Kidney tubule cell (primary cell): ENCODE measurements around the gene ZNHIT1.

Source experiments
- DNase-seq: peaks from one replicate; pipeline ENCODE4 v3.0.0-alpha.2; 2018; ENCODE audit warnings: low spot score

Gene ZNHIT1

DNA sequence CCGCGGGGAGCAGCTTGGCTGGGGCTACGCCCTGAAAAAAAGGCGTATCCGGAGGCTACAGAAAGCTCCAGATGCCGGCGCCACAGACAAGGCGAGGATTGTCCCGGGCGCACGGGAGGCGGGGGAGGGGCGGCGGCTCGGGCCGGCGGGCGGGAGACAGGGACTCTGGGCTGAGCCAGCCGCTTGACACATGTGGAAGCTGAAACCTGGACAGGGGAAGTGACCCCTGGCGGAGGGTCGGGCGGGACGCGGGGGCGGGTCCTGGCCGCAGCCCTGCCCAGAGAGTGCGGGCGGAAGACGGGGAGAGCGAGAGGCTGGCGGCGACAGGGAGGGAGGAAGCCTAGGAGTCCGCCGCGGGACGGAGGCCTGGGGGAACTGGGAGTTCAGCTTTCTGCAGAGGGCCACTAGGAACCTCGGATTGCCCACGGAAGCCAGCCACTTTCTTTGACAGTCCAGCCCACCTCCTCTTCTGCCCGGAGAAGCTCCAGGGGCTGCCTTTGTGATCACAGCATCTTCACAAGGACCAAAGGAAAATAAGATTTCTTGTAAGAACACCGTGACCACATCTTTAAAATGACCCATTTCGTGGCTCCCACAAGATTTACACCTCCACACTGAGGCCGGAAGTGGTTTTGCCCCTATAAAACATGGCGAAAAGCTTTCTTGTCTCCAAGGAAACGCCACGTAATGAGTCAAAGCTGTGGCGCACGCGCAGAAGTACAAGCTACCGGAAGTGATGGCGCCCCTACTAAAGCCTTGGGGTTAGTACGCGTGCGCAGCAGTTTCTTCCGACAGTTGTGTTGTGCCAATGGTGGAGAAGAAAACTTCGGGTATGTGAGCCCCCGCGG lies at the start of gene ZNHIT1, which contains the start of gene PLOD3:
ZNHIT1 (plus strand) TSS at position 778 of the 848 bp plus-strand sequence; CDS start at position 809, 31 bp downstream.
PLOD3 (minus strand) TSS at position 194 of the 848 bp plus-strand sequence. CDS start 307 bp downstream, outside the sequence.
- peak; percentile 98 for DNase-seq

DNA sequence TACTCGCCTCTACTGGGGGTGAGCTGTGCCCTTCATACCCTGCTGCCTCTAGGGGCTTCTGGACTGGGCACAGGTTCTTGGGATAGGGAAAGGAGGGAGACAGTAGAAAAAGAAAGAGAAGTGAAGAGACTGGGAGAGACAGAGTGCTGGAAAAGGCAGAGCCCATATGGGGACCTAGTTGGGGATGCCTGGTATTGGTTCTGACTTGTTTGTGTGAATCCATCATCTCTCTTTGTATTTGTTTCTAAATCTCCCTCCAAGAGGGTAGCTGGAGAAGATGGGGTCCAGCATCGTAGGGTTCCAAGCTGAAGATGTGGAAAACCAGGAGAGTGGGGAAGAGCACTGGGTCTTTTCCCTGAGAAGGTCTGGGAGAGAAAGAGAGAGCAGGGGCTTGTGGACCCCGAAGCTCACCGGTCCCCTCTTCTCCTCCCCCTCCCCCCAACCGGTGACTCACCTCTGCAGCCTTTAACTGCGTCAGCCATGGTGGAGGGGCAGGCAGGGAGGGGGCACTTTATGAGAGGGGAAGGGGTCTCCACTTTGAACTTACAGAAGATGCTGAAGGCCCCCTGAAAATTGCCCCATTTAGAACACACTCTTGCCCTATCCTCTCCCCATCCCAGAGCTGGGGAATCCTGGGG lies 49.4 kb upstream of the ZNHIT1 start:
- no peak for DNase-seq

DNA sequence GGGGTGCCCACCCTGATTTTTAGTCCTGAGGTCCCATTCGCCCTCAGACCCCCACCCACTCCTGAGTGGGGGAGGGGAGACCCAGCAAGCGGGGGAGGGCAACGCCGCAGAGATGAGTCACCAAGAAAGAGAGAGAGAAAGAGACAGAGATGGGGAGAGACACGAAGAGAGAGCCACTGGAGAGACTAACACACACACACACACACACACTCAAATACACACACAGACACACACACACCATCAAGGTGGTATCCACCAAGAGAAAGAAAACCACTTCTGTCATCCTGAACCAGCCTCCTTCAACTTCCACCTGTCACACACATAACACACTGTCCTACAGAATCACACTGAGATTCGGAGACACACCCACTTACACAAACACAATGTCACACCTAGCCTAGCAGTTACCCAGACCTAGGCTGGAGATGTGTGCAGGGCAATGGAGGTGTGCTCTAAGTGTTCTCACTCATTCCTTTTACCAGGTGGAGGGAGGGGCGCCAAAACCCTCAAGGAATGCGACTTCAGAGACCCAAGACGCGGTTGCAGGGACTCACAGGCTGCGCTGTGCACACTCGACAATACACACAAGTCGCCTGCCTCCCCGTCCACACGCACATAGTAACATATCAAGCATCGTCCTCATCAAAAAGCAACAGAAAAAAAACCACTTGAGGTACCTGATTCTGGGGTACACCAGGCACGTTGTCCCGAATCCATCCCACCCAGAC lies 48.7 kb upstream of the ZNHIT1 start:
- DNase-seq: no peak

DNA sequence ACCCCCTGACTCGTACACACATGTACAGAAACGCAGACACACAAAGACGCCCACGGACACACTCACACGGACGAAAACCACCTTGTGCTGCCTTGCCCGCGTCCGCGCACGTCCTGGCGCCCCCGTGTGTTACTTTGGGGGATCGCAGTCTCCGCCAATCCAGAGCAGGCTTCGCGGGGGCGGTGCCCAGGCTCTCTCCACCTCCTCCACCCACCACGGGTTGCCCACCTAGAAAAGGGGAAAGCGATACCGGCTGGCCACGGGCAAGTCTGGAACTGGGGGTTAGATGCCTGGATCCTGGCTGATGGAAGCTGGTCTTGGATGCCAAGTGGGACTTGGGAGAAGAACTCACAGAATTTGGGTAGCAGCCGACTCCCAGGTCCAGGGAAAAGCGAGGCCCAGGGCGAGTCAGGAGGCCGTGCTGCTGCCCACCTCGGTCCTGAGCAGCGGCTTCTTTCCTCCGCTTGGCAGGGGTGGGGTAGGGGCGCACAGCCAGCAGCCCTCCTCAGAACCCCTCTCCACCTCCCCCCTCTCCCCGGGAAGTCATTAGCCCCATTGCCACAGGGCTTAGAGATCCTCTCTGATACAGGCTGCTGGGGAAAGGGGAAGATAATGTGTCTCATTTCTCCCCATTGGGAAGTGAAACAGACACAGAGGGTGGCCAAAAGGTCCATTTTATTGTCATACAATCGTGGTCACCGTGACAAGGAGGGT lies 48.0 kb upstream of the ZNHIT1 start:
- peak; percentile 63 for DNase-seq

DNA sequence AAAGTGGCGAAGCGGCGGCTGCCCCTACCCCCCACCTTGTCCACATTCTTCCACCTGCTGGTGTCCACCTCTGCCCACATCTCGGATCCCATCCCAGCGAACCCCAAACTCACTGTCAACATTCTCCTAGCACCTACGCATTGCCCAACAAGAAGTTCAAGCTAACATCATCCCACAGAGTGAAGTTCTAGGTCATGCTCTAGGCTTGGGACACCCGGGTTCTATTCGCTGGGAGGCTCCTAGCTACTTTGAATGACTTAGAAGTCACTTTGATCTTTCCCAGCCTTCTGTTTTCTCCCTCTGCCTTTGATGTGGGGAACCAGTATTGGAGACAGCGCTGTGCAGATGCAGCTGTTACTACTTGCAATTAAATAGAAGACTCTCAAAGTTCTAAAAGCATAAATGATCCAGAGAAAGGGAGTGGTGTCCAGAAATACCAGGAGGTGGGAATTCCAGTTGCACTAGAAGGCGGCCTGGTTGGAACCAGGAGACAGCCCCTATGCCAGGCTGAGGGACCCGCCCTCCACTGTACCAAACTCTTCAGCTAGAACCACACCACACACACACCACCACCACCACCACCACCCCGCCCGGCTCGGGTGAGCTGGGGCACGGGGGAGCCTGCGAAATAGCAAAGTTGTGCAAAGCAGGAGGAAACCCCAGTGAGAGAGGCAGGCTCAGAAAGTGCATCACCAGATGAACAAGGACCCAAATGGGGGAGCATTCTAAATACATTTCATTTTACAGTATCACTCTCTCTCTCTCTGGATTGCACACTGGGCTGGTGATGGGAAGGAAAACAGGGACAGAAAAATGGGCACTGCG lies 47.1 kb upstream of the ZNHIT1 start:
- DNase-seq: no peak

DNA sequence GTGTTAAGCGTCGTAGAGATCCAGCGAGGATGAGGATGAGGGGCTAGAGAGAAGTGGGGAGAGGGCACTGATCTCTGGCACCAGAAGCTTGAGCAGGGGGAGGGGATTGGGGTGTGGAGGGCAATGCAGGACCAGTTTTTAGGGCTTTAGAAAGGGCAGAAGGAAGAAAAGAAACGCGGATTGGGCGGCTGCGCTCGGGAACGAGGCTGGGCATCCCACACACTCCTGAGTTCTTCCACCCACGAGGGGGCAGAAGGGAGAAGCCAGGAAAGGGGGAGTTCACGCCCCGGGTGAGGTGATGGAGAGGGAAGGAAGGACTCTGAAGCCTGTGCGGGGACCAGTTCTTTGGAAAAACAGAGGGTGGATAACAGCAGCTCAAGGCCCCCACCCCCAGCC lies 46.5 kb upstream of the ZNHIT1 start:
- no peak for DNase-seq

DNA sequence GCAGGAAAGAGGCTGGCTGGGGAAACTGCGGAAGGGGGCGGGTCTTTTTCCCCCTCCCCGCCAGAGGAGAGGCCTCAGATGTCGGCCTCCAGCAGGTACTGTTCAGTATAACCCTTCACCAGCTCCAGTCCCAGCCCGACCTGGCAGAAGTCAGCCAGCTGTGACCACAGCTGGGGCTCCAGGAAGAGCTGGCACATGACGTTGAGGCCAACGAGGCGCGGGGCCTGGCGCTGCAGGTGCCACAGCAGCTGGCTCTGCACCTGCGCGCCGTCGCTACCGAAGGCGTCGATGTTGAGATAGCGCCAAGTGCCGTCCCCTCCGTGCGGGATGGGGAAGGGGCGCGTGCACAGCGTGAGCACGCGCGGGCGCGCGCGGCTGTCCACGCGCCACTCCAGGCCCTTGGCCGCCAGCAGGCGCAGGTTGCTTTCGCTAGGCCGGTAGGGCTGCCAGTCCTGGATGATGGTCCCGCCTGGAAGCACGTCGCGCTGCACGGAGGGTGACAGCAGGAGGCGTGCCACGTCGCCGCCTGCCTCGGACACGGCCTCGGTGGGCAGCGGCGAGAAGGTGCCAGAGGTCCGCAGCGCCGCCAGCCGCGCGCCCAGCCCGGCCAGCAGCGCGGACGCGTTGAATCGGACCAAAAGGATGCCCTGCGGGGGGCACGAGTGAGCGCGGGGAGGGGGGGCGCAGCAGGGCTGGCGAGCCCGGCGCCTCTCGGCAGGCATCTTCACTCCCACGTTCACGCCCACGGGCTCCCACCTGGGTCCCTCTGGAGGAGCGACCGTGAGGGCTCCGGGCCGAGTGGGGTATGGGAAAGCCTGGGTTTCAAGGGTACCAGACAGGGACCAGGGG lies 45.7 kb upstream of the ZNHIT1 start:
- DNase-seq: peak; percentile 58

DNA sequence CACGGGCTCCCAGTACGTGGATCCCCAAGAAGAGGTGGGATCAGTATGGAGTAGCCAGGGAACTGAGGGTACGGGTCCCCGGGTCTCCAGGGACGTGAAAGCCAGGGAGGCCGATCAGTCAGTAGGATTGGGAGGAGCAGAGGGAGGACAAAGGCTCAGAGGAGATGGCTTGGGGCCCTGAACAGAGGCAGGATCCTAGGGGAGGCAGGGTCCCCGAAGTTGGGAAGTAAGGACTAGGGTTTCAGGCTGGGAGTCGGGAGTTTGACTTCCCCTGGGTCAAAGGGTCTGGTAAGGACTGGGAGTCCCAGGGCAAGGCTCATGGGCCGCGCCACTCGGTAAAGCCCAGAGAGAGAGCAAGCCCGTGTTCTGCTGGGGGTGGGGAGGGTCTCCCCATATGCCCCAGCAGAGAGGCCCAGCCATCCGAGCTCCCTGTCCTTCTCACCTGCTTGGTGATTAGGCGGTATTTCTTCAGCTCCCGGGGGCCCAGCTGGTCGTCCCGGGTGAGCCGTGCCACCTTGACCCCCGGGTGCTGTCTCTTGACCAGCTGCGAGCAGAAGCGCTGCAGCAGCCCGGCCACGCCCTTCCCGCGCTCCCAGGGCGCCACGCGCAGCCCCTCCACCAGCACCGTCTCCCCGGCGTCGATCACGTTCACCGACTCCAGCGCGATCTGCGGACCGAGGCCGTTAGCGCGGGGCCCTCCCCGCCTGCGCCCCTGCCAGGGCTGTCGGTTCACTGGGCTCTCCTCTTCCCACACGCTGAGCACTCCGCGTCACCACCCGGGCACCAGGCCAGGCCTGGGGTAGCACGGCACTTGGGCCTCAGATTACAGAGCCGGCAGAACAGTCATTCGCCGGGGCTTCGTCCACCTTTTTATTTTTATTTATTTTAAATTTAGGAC lies 44.9 kb upstream of the ZNHIT1 start:
- DNase-seq: peak; percentile 83

DNA sequence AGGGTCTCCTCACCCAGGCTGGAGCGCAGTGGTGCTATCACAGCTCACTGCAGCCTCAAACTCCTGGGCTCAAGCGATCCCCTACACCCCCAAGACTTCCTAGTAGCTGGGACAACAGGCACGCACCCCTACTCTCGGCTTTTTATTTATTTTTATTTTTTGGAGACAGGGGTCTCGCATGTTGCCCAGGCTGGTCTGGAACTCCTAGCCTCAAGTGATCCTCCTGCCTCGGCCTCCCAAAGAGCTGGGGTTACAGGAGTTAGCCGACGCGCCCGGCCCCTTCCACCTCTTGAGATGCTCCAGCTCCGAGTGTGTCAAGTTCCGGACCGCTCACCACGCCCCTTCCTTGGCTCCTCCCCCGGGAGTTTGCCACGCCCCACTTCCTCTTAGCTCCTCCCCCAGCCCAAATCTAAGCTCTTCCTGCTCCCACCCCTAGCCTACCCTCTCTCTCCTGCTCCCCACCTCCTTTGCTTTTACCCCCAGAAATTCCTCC lies 44.2 kb upstream of the ZNHIT1 start:
- DNase-seq: peak; percentile 60

DNA sequence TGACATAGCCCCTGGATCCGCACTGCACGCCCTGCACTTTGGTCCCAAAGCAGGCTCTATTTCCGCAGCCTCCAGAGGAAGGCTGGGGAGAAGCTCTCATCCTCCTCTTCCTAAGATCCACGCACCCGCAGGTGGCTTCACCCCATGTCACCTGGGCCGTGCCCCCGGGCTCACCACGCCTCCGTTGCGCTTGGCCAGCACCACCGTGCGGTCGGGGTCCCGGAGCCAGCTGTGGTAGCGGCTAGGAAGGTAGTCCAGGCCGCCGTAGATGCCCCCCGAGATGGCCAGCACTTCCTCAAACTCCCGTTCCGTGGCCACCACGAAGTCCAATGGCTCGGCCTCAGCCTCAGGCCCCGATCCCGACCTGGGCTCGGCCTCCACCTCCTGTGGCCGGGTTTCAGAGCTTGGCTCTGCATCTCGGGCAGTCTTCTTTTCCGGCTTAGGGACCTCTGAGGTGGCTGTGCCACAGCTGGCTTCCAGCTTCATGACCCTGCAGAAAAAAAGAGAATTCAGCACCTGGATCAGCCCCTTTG lies 43.6 kb upstream of the ZNHIT1 start:
- DNase-seq: no peak

DNA sequence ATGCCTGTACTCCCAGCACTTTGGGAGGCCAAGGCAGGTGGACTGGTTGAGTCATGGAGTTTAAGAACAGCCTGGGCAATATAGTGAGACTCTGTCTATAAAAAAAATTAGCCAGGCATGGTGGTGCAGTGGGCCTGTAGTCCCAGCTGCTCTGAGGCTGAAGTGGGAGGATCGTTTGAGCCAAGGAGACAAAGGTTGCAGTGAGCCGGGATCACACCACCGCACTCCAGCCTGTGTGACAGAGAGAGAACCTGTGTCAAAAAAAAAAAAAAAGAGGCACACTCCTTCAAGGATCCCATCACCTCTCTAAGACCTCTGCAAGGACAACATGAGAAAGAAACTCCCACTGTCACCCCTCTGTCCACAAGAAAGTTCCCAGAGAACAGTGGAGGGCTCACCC lies 42.3 kb upstream of the ZNHIT1 start:
- no peak for DNase-seq

DNA sequence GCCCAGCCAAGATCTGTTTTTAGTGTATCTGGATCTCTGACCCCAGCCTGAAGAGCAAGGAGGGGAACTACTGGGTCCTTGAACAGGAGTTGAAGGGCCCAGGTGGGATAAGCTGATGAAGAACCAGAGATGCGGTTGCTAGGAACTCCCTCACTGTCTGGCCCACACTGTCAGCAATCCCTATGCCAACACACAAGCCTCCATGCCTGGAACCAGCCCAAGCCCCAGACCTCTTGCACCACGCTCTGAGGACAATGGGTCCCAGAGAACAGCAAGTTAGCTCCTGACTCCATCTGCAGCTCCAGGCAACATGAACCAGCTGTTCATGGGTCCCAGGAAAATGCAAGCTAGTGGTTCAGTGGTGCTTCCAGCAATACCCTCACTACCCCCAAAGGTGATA lies 40.3 kb upstream of the ZNHIT1 start:
- DNase-seq: no peak

DNA sequence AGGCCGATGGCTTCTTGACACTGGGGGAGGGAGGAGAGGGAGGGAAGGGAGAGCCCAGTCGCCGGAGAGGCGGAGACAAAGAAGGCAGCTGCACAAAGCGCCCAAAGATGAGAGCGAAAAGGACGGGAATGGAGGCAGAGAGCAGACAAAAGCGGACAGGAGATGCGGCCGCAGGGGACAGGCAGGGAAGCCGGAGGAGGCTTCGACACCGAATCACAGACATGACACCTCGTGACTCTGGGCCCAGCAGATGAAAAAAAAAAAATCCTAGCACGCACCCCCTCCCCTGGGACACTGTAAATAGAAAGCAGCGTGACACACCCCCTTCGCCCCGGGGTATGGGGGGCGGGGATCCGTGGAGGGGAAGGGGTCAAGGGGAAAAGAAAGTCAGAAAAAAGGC lies 38.8 kb upstream of the ZNHIT1 start:
- no peak for DNase-seq

DNA sequence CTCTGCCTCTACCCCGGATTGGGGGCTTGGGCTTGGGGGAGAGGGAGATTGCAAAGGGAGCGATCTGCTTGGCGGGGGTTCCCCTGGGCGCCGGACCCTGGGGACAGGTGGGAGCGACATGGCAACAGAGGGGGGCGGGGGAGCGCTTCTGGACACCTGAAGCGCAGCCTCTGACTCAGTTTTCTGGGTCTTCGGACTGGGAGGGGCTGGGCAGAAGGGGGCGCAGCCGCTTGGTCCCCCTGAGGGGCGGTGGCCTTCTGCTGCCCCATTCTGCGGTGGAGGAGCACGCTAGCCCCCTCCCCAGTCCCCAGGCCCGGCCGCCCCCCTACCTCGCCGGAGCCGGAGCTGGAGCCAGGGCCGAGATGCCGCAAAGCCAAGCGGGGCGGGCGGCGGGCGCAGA lies 38.3 kb upstream of the ZNHIT1 start:
- no peak for DNase-seq

DNA sequence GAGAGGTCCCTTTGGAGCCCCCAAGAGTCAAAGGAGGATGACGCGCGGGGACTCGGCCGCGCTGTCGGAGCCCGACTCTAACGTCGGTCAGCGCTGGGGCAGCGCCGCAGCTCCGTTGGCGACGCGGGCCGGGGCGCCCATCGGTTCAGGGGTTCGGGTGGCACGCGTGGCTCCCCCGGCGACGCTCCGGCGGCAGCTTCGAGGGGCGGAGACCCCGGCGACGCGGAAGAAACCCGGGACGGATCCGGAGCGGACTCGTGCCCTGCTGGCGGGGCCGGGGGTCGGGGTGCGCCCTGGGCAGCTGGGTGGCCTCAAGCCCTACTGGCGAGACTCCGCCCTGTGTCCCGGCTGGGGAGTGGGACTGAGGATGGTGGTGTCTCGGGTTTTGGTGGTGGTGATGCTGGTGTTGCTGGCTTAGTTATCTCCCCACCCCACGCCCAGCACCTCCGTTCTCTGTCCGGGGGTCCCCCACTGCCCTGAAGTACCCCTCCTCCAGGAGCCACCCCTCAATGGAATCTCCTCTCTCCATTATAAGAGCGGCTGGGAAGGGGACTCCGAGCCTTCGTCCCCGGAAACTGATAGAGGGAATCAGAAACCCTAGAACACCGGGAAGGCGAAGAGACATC lies 37.7 kb upstream of the ZNHIT1 start, which contains the start of gene NAT16:
NAT16 (minus strand) TSS at position 164 of the 626 bp plus-strand sequence. CDS start 5,486 bp downstream, outside the sequence.
- DNase-seq: no peak

DNA sequence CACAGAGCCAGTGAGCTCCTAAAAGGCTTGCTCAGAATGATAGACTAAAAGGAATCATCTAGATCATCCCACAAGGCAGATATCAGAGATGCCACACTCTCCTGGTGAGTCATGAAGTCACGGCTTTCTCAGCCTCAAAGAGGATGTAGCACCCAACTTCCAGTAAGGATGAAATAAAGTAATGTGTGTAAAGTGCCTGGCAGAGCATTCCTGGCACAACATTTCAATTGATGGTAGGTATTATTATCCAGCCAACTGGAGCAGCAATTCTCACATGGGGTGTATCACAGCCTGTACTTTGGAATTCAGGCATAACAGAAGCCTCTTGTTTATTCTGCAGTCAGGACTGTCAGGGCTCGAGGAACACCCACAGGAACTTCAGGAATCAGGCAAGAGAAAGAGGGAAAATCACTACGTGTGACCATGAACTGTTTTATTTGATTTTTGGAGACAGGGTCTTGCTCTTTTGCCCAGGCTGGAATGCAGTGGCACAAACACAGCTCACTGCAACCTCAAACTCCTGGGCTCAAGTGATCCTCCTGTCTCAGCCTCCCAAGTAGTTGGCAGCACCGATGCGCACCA lies 32.6 kb upstream of the ZNHIT1 start:
- peak; percentile 80 for DNase-seq

DNA sequence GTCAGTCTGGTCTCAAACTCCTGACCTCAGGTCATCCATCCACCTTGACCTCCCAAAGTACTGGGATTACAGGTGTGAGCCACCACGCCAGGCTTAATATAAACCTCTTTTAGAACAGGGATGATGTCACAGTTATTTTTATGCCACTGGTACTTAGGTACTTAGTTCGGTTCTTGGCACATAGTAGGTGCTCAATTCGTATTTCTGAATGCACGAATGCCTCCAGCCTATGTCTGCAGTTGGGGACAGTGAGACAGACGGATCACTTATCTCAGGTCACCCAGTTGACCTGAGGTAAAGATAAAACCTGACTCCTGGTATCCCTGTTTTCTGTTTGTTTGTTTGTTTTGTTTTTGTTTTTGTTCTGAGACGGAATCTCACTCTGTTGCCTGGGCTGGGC lies 31.8 kb upstream of the ZNHIT1 start:
- no peak for DNase-seq
